Stimulated activated naive CD4-positive, alpha-beta T cell (primary cell): ENCODE data around the gene ROR2.
A peak's percentile ranks its signal among the peaks of the same experiment; 100 is the strongest.

ENCODE experiments used
- DNase-seq, 6 experiments: peaks; one replicate each; lab custom pipeline; 2025; lab: John Stamatoyannopoulos, UW

ROR2 gene

GRCh38 chr9:91736898-91737601 lies 213.0 kb downstream of the ROR2 start:
- DNase-seq: no peak

- DNase-seq: no peak
Measured at GRCh38 chr9:91736311-91736710, 213.7 kb downstream of the ROR2 start.

- no peak for DNase-seq
Measured at GRCh38 chr9:91735049-91735448, 215.0 kb downstream of the ROR2 start.

- DNase-seq: peak in 4 of 6 experiments; percentile 6 to 39 (median 25)
Measured at GRCh38 chr9:91734371-91734981, 215.6 kb downstream of the ROR2 start.

GRCh38 chr9:91733006-91733624 lies 216.9 kb downstream of the ROR2 start:
- no peak for DNase-seq

GRCh38 chr9:91732187-91733005 lies 217.6 kb downstream of the ROR2 start:
- DNase-seq: no peak

GRCh38 chr9:91730806-91731205 lies 219.2 kb downstream of the ROR2 start:
- DNase-seq: no peak

- DNase-seq: no peak
Measured at GRCh38 chr9:91729558-91729842, 220.5 kb downstream of the ROR2 start.

- DNase-seq: no peak
Measured at GRCh38 chr9:91727972-91728371, 222.1 kb downstream of the ROR2 start.

GRCh38 chr9:91727316-91727861 lies 222.6 kb downstream of the ROR2 start:
- DNase-seq: peak in 3 of 6 experiments; percentile 2 to 14 (median 10)

- no peak for DNase-seq
Measured at GRCh38 chr9:91726406-91727100, 223.5 kb downstream of the ROR2 start.

GRCh38 chr9:91725651-91726050 lies 224.4 kb downstream of the ROR2 start:
- DNase-seq: no peak

GRCh38 chr9:91724609-91725505 lies 225.2 kb downstream of the ROR2 start:
- no peak for DNase-seq

GRCh38 chr9:91724068-91724440 lies 226.0 kb downstream of the ROR2 start:
- no peak for DNase-seq

GRCh38 chr9:91723420-91724067 lies 226.5 kb downstream of the ROR2 start:
- no peak for DNase-seq

GRCh38 chr9:91720751-91721705 lies 229.0 kb downstream of the ROR2 start:
- no peak for DNase-seq

- DNase-seq: no peak
Measured at GRCh38 chr9:91720313-91720712, 229.7 kb downstream of the ROR2 start.

GRCh38 chr9:91718071-91718470 lies 232.0 kb downstream of the ROR2 start:
- DNase-seq: no peak

- no peak for DNase-seq
Measured at GRCh38 chr9:91716815-91717214, 233.2 kb downstream of the ROR2 start.
